ENCODE data around the gene COA3. TPM values are rescaled to one million over a fixed set of nuclear protein-coding genes. Genes with fewer than 3 reads are reported as not detected.
A peak's percentile ranks its signal among the peaks of the same experiment; 100 is the strongest.

The COA3 gene
- total and polyA plus RNA-seq, 9 donors, result 53.6 to 84.1 (median 59.5) TPM

- no peaks in the 10 kb centered on the region for H3K27me3 ChIP-seq (ENCODE audit: control insufficient read depth, insufficient read depth, low read length)
- WGBS (ENCODE audit: insufficient coverage), result 67% methylated on average over 1 of the region's 2 CpGs
- H3K36me3 ChIP-seq (ENCODE audit: control insufficient read depth, insufficient read depth, low read length), result peaks cover 55% of the 10 kb centered on the region
- no peak overlapping the region for H3K27ac ChIP-seq (ENCODE audit: low read length)
- no peaks in the 10 kb centered on the region for H3K9me3 ChIP-seq (replicated peaks; ENCODE audit: control insufficient read depth, low read depth, low read length)
- H3K4me3 ChIP-seq (ENCODE audit: low read length), result no peak overlapping the region
- peaks cover 14% of the 10 kb centered on the region for H3K4me1 ChIP-seq (ENCODE audit: control insufficient read depth, insufficient read depth, low read length)
- peak; percentile 33 for DNase-seq
Observed at GRCh38 chr17:42819939-42820535, 21.5 kb upstream of the COA3 start.

DNA sequence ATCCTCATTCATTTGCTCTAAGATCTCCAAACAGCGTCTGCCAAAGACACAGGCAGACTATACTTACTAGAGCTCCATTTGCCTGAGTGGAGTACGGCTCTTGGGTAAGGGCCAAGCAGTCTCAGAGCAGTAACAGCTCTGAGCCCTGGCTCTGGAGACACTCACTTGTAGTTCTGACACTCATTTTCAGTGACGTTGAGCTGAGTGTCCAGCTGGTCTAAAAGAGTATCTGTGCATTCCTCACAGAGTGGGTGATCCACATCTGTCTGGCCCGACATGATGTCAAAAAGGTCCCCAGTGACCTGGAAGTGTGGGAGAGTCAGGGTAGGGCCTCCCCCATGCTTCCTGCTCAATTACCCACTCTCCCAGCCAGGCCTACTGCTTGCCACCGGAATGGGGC, 19.9 kb upstream of the COA3 start:
- H3K27ac ChIP-seq (ENCODE audit: low read length), result no peak overlapping the region
- H3K27me3 ChIP-seq (ENCODE audit: control insufficient read depth, insufficient read depth, low read length), result no peaks in the 10 kb centered on the region
- H3K4me3 ChIP-seq (ENCODE audit: low read length), result no peak overlapping the region
- WGBS (ENCODE audit: insufficient coverage), result 53% methylated on average over 4 of the region's 5 CpGs
- no peak for DNase-seq
- H3K36me3 ChIP-seq (ENCODE audit: control insufficient read depth, insufficient read depth, low read length), result peaks cover 65% of the 10 kb centered on the region
- H3K9me3 ChIP-seq (replicated peaks; ENCODE audit: control insufficient read depth, low read depth, low read length), result no peaks in the 10 kb centered on the region
- peaks cover 7% of the 10 kb centered on the region for H3K4me1 ChIP-seq (ENCODE audit: control insufficient read depth, insufficient read depth, low read length)

GRCh38 chr17:42817866-42818265, 19.4 kb upstream of the COA3 start:
- Histone ChIP-seq H3K27ac (ENCODE audit: low read length) (no peak overlapping the region), H3K4me3 (ENCODE audit: low read length) (no peak overlapping the region), H3K36me3 (ENCODE audit: control insufficient read depth, insufficient read depth, low read length) (peaks cover 65% of the 10 kb centered on the region), H3K4me1 (ENCODE audit: control insufficient read depth, insufficient read depth, low read length) (peaks cover 4% of the 10 kb centered on the region), H3K27me3 (ENCODE audit: control insufficient read depth, insufficient read depth, low read length) (no peaks in the 10 kb centered on the region), H3K9me3 (replicated peaks; ENCODE audit: control insufficient read depth, low read depth, low read length) (no peaks in the 10 kb centered on the region)
- DNase-seq, result no peak
- 50% methylated on average over 1 of the region's 1 CpG for WGBS (ENCODE audit: insufficient coverage)

- Histone ChIP-seq H3K4me1 (ENCODE audit: control insufficient read depth, insufficient read depth, low read length) (peaks cover 4% of the 10 kb centered on the region), H3K36me3 (ENCODE audit: control insufficient read depth, insufficient read depth, low read length) (peaks cover 60% of the 10 kb centered on the region), H3K9me3 (replicated peaks; ENCODE audit: control insufficient read depth, low read depth, low read length) (no peaks in the 10 kb centered on the region), H3K27ac (ENCODE audit: low read length) (peak overlapping the region; percentile 59), H3K27me3 (ENCODE audit: control insufficient read depth, insufficient read depth, low read length) (no peaks in the 10 kb centered on the region), H3K4me3 (ENCODE audit: low read length) (no peak overlapping the region)
- DNase-seq, result peak; percentile 86
- WGBS (ENCODE audit: insufficient coverage), result 29% methylated on average over 8 of the region's 8 CpGs
Observed at GRCh38 chr17:42814633-42815399, 16.3 kb upstream of the COA3 start.

DNA sequence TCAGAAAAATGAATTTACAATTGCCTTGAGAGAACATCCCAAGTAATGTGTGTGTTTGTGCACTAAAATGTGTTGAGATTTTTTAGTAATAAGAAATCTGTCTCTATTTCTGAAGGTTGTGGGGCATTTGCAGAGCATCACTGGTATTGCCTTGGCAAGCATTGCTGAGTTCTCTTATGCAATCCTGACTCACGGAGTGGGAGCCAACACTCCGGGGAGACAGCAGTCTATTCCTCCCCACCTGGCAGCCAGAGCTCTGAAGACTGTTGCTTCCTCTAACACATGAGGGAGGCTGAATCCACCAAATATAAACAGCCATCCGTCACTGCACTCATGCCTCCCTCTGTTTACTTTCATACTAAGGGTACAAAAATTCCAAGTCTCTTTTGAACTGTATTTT, 10.7 kb upstream of the COA3 start:
- Histone ChIP-seq H3K27ac (ENCODE audit: low read length) (no peak overlapping the region), H3K4me1 (ENCODE audit: control insufficient read depth, insufficient read depth, low read length) (no peaks in the 10 kb centered on the region), H3K36me3 (ENCODE audit: control insufficient read depth, insufficient read depth, low read length) (peaks cover 19% of the 10 kb centered on the region), H3K27me3 (ENCODE audit: control insufficient read depth, insufficient read depth, low read length) (no peaks in the 10 kb centered on the region), H3K4me3 (ENCODE audit: low read length) (no peak overlapping the region), H3K9me3 (replicated peaks; ENCODE audit: control insufficient read depth, low read depth, low read length) (no peaks in the 10 kb centered on the region)
- 23% methylated on average over 2 of the region's 3 CpGs for WGBS (ENCODE audit: insufficient coverage)
- DNase-seq, result no peak

DNA sequence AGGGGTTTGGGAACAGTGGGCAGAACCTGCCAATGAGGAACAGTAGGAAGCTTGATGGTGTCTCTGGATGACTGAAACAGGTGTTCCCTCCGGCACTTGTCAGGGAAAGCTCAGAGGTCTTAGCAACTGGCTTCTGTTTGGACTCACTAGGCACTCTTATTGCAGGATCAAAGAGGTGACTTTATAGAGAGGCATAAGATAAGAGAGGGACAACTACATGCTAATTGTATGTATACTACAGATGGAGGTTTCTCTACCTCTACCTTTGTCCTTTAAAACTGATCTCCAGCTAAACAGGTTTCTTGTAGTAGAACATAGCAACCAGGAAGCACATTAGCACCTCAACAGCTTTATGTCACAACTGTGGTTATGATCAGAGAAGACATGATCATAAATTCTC, 7.7 kb upstream of the COA3 start:
- Histone ChIP-seq H3K36me3 (ENCODE audit: control insufficient read depth, insufficient read depth, low read length) (peaks cover 10% of the 10 kb centered on the region), H3K9me3 (replicated peaks; ENCODE audit: control insufficient read depth, low read depth, low read length) (no peaks in the 10 kb centered on the region), H3K4me3 (ENCODE audit: low read length) (no peak overlapping the region), H3K27ac (ENCODE audit: low read length) (no peak overlapping the region), H3K27me3 (ENCODE audit: control insufficient read depth, insufficient read depth, low read length) (no peaks in the 10 kb centered on the region), H3K4me1 (ENCODE audit: control insufficient read depth, insufficient read depth, low read length) (no peaks in the 10 kb centered on the region)
- DNase-seq, result no peak
- WGBS (ENCODE audit: insufficient coverage), result 100% methylated on average over 1 of the region's 1 CpG

GRCh38 chr17:42804918-42805367, 6.4 kb upstream of the COA3 start:
- no CpG with 5 or more reads among the region's 1 CpG for WGBS (ENCODE audit: insufficient coverage)
- DNase-seq, result no peak
- peaks cover 5% of the 10 kb centered on the region for H3K36me3 ChIP-seq (ENCODE audit: control insufficient read depth, insufficient read depth, low read length)

GRCh38 chr17:42803074-42803883, 4.8 kb upstream of the COA3 start:
- Histone ChIP-seq H3K9me3 (replicated peaks; ENCODE audit: control insufficient read depth, low read depth, low read length) (no peaks in the 10 kb centered on the region), H3K27me3 (ENCODE audit: control insufficient read depth, insufficient read depth, low read length) (no peaks in the 10 kb centered on the region), H3K36me3 (ENCODE audit: control insufficient read depth, insufficient read depth, low read length) (no peaks in the 10 kb centered on the region), H3K27ac (ENCODE audit: low read length) (no peak overlapping the region), H3K4me1 (ENCODE audit: control insufficient read depth, insufficient read depth, low read length) (peaks cover 6% of the 10 kb centered on the region), H3K4me3 (ENCODE audit: low read length) (no peak overlapping the region)
- DNase-seq, result no peak
- WGBS (ENCODE audit: insufficient coverage), result no CpG with 5 or more reads among the region's 2 CpGs

More at GRCh38 chr17:42804918-42805367, 6.4 kb upstream of the COA3 start:
- Histone ChIP-seq H3K4me3 (ENCODE audit: low read length) (no peak overlapping the region), H3K27me3 (ENCODE audit: control insufficient read depth, insufficient read depth, low read length) (no peaks in the 10 kb centered on the region), H3K4me1 (ENCODE audit: control insufficient read depth, insufficient read depth, low read length) (no peaks in the 10 kb centered on the region), H3K9me3 (replicated peaks; ENCODE audit: control insufficient read depth, low read depth, low read length) (no peaks in the 10 kb centered on the region), H3K27ac (ENCODE audit: low read length) (no peak overlapping the region)

- no peaks in the 10 kb centered on the region for H3K27me3 ChIP-seq (ENCODE audit: control insufficient read depth, insufficient read depth, low read length)
- H3K36me3 ChIP-seq (ENCODE audit: control insufficient read depth, insufficient read depth, low read length), result peaks cover 27% of the 10 kb centered on the region
- WGBS (ENCODE audit: insufficient coverage), result no CpG with 5 or more reads among the region's 10 CpGs
- H3K4me3 ChIP-seq (ENCODE audit: low read length), result peak overlapping the region; percentile 93
- H3K4me1 ChIP-seq (ENCODE audit: control insufficient read depth, insufficient read depth, low read length), result peaks cover 20% of the 10 kb centered on the region
- DNase-seq, result no peak
- peak overlapping the region; percentile 83 for H3K27ac ChIP-seq (ENCODE audit: low read length)
- no peaks in the 10 kb centered on the region for H3K9me3 ChIP-seq (replicated peaks; ENCODE audit: control insufficient read depth, low read depth, low read length)
Observed at GRCh38 chr17:42798011-42798382, 507 bp downstream of the COA3 start.

Measured in muscle of leg (tissue), 11 donors.